ENCODE measurements around the gene SPIRE2. TPM values are rescaled to one million over a fixed set of nuclear protein-coding genes. Genes with fewer than 3 reads are reported as not detected.

SPIRE2 gene
- total RNA-seq, 1 experiment from 2014 or later, result 3.8 TPM

DNA sequence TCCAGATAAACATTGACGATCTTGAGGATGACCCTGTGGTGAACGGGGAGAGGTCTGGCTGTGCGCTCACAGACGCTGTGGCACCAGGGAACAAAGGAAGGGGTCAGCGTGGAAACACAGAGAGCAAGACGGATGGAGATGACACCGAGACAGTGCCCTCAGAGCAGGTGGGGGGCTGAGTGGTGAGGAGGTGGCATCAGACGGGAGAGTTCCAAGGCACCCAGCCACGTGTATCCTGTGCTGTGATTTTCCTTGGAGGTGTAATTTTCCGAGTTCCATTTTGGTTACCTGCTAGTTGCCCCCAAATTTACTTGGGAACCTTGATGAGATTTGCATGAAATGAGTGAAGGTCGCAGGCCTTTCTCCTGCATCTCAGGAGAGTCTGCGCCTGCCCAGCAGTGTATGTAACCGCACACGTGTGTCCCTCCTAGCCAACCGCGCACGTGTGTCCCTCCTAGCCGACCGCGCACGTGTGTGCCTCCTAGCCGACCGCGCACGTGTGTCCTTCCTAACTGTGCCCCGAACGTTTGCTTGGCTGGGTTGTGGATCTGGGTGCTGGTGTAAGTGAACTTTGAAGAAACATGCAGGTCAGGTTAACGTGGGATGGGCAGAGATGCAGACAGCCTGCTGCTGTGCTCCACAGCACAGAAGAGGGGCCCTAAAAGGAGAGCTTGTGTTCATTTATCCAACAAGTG is 55.2 kb downstream of the SPIRE2 start:
- TF ChIP-seq CTCF (IDR thresholded peaks at IDR 0.05; ENCODE audit: unreplicated experiment), result no peak
- no peak for DNase-seq (ENCODE audit: unreplicated experiment)
- Mint-ChIP-seq H3K4me3 (ENCODE audit: unreplicated experiment) (no peak overlapping the region), H3K36me3 (ENCODE audit: insufficient read depth, unreplicated experiment) (peaks cover 83% of the 10 kb centered on the region), H3K4me1 (ENCODE audit: insufficient read depth, unreplicated experiment) (peaks cover 6% of the 10 kb centered on the region), H3K27ac (ENCODE audit: low read depth, unreplicated experiment) (peak overlapping the region; percentile 27), H3K27me3 (ENCODE audit: insufficient read depth, unreplicated experiment) (no peaks in the 10 kb centered on the region), H3K9me3 (ENCODE audit: unreplicated experiment) (no peaks in the 10 kb centered on the region)
- no TSS peak for BruUV-seq (replicated peaks)
- POLR2A ChIA-PET, result interaction anchor here (0.5 to 1.2 kb wide), 2 partner anchors 10 to 1061 kb away, joined by 3 read pairs; partner anchors contain the start of gene TCF25
- CTCF ChIA-PET, result no interaction called here
- intact Hi-C loops (cut with micrococcal nuclease), result no loop called here

GRCh38 chr16:89884041-89884421 is 55.8 kb downstream of the SPIRE2 start:
- Mint-ChIP-seq H3K4me1 (ENCODE audit: insufficient read depth, unreplicated experiment) (peaks cover 6% of the 10 kb centered on the region), H3K27ac (ENCODE audit: low read depth, unreplicated experiment) (no peak overlapping the region), H3K9me3 (ENCODE audit: unreplicated experiment) (no peaks in the 10 kb centered on the region), H3K27me3 (ENCODE audit: insufficient read depth, unreplicated experiment) (no peaks in the 10 kb centered on the region), H3K36me3 (ENCODE audit: insufficient read depth, unreplicated experiment) (peaks cover 83% of the 10 kb centered on the region), H3K4me3 (ENCODE audit: unreplicated experiment) (no peak overlapping the region)
- POLR2A ChIA-PET, result no interaction called here
- intact Hi-C loops (cut with micrococcal nuclease), result no loop called here
- no peak for TF ChIP-seq CTCF (IDR thresholded peaks at IDR 0.05; ENCODE audit: unreplicated experiment)
- BruUV-seq (replicated peaks), result no TSS peak
- DNase-seq (ENCODE audit: unreplicated experiment), result no peak
- CTCF ChIA-PET, result no interaction called here

GRCh38 chr16:89887243-89887642 is 59.0 kb downstream of the SPIRE2 start:
- no TSS peak for BruUV-seq (replicated peaks)
- Mint-ChIP-seq H3K4me1 (ENCODE audit: insufficient read depth, unreplicated experiment) (no peaks in the 10 kb centered on the region), H3K4me3 (ENCODE audit: unreplicated experiment) (no peak overlapping the region), H3K36me3 (ENCODE audit: insufficient read depth, unreplicated experiment) (peaks cover 91% of the 10 kb centered on the region), H3K9me3 (ENCODE audit: unreplicated experiment) (no peaks in the 10 kb centered on the region), H3K27ac (ENCODE audit: low read depth, unreplicated experiment) (no peak overlapping the region), H3K27me3 (ENCODE audit: insufficient read depth, unreplicated experiment) (no peaks in the 10 kb centered on the region)
- no peak for TF ChIP-seq CTCF (IDR thresholded peaks at IDR 0.05; ENCODE audit: unreplicated experiment)
- ChIA-PET CTCF (no interaction called here), POLR2A (interaction anchor here (0.7 kb wide), 1 partner anchor 167 kb away, joined by 3 read pairs; no protein-coding TSS in a partner anchor)
- DNase-seq (ENCODE audit: unreplicated experiment), result no peak
- intact Hi-C loops (cut with micrococcal nuclease), result no loop called here

DNA sequence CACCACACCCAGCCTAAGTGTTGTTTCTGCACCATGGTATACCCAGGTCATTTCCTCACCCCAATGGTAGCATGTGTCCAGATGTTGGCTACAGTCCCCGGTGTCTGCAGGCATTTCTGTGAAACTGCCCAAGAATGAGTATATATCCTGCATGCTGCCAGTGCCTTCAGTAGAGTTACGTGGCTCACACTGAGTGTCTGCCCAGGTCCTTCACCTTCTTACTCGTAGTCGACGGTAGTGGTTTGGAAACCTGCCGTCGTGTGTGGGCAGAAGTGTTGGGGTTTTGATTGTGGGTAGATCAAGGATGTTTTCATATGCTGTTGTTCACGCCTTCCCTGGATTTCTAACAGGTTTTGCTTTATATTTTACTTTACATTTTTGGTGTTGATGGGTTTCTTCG is 61.9 kb downstream of the SPIRE2 start:
- Mint-ChIP-seq H3K27ac (ENCODE audit: low read depth, unreplicated experiment) (no peak overlapping the region), H3K4me3 (ENCODE audit: unreplicated experiment) (no peak overlapping the region), H3K4me1 (ENCODE audit: insufficient read depth, unreplicated experiment) (no peaks in the 10 kb centered on the region), H3K36me3 (ENCODE audit: insufficient read depth, unreplicated experiment) (peaks cover 81% of the 10 kb centered on the region), H3K27me3 (ENCODE audit: insufficient read depth, unreplicated experiment) (no peaks in the 10 kb centered on the region), H3K9me3 (ENCODE audit: unreplicated experiment) (no peaks in the 10 kb centered on the region)
- intact Hi-C loops (cut with micrococcal nuclease), result no loop called here
- TF ChIP-seq CTCF (IDR thresholded peaks at IDR 0.05; ENCODE audit: unreplicated experiment), result no peak
- CTCF ChIA-PET, result no interaction called here
- BruUV-seq (replicated peaks), result no TSS peak
- no peak for DNase-seq (ENCODE audit: unreplicated experiment)
- POLR2A ChIA-PET, result interaction anchor here (0.9 kb wide), 1 partner anchor 10 kb away, joined by 4 read pairs; no protein-coding TSS in a partner anchor

Measured in MCF 10A (cell line).